ENCODE measurements around the gene SPEN. TPM values are rescaled to one million over a fixed set of nuclear protein-coding genes. Genes with fewer than 3 reads are reported as not detected.

Gene SPEN
- total and polyA plus RNA-seq, 9 of the 15 experiments (the other 6 are each of a cell fraction or from before 2014, with no cell fraction given) = 5.7 to 87.5 (median 27.2) TPM

- TF ChIP-seq HDAC8 (tag; IDR thresholded peaks at IDR 0.05) = no peak
- no peak for TF ChIP-seq ZNF24 (IDR thresholded peaks at IDR 0.05)
- TF ChIP-seq MEF2D (tag; conservative IDR thresholded peaks at IDR 0.05; ENCODE audit: low read depth) = no peak
- no peak for TF ChIP-seq NCOA6 (IDR thresholded peaks at IDR 0.05)
- no peak; the same call in 1 of the 2 replicates for TF ChIP-seq ZEB2 (IDR thresholded peaks at IDR 0.05)
- no peak for TF ChIP-seq HNRNPLL (IDR thresholded peaks at IDR 0.05; ENCODE audit: low read depth, low read length, poor library complexity, severe bottlenecking)
- TF ChIP-seq RUNX1 (IDR thresholded peaks at IDR 0.05; ENCODE audit: low read depth) = no peak
- 0 out of 2 replicates have a peak, but pooled peaks have one; percentile 33 for TF ChIP-seq POLR2AphosphoS5 (IDR thresholded peaks at IDR 0.05; ENCODE audit: control insufficient read depth, insufficient read depth, low read depth, low read length)
- TF ChIP-seq DEAF1 (CRISPR knock-in tag; IDR thresholded peaks at IDR 0.05) = 0 out of 2 replicates have a peak, but pooled peaks have one; percentile 3
- TF ChIP-seq PRDM10 (IDR thresholded peaks at IDR 0.05; ENCODE audit: partially characterized antibody) = no peak
- TF ChIP-seq MYBL2 (IDR thresholded peaks at IDR 0.05; ENCODE audit: low read depth) = no peak
- TF ChIP-seq MYBL2 (CRISPR knock-in tag; IDR thresholded peaks at IDR 0.05; ENCODE audit: borderline replicate concordance) = no peak
- TF ChIP-seq MXI1 (IDR thresholded peaks at IDR 0.05; ENCODE audit: low read depth, low read length) = no peak
- TF ChIP-seq SRF (CRISPR knock-in tag; IDR thresholded peaks at IDR 0.05) = no peak
- TF ChIP-seq GTF2F1 (IDR thresholded peaks at IDR 0.05; ENCODE audit: low read depth, low read length) = no peak
- TF ChIP-seq FOXA1 (IDR thresholded peaks at IDR 0.05; ENCODE audit: borderline replicate concordance) = no peak
- no peak for TF ChIP-seq HSF4 (CRISPR knock-in tag; IDR thresholded peaks at IDR 0.05; ENCODE audit: borderline replicate concordance)
- no peak for TF ChIP-seq ZNF277 (CRISPR knock-in tag; IDR thresholded peaks at IDR 0.05; ENCODE audit: borderline replicate concordance)
- no peak for TF ChIP-seq NR1H2 (CRISPR knock-in tag; IDR thresholded peaks at IDR 0.05)
- no peak for TF ChIP-seq ARID1B (IDR thresholded peaks at IDR 0.05)
- TF ChIP-seq RBM17 (IDR thresholded peaks at IDR 0.05; ENCODE audit: borderline replicate concordance, low read depth, low read length) = no peak
- TF ChIP-seq KDM4B (IDR thresholded peaks at IDR 0.05; ENCODE audit: borderline replicate concordance in 2 of 2, low read depth in 1 of 2) = 0 out of 4 replicates have a peak, but pooled peaks of 1 of the 2 experiments have one; percentile 35
Measured at GRCh38 chr1:15975805-15976680, 128.5 kb downstream of the SPEN start, which contains the start of gene ZBTB17 (continued).

Measured in K562 (cell line).